GM18907 (cell line): ENCODE measurements around the gene RHOT2.

ENCODE experiments used
- ATAC-seq: cut with Tn5 transposase; IDR thresholded peaks from one replicate; pipeline ENCODE4 v1.9.1; 2021; ENCODE audit warnings: mild to moderate bottlenecking, moderate library complexity; ENCODE audit not compliant: unreplicated experiment

Gene RHOT2

DNA sequence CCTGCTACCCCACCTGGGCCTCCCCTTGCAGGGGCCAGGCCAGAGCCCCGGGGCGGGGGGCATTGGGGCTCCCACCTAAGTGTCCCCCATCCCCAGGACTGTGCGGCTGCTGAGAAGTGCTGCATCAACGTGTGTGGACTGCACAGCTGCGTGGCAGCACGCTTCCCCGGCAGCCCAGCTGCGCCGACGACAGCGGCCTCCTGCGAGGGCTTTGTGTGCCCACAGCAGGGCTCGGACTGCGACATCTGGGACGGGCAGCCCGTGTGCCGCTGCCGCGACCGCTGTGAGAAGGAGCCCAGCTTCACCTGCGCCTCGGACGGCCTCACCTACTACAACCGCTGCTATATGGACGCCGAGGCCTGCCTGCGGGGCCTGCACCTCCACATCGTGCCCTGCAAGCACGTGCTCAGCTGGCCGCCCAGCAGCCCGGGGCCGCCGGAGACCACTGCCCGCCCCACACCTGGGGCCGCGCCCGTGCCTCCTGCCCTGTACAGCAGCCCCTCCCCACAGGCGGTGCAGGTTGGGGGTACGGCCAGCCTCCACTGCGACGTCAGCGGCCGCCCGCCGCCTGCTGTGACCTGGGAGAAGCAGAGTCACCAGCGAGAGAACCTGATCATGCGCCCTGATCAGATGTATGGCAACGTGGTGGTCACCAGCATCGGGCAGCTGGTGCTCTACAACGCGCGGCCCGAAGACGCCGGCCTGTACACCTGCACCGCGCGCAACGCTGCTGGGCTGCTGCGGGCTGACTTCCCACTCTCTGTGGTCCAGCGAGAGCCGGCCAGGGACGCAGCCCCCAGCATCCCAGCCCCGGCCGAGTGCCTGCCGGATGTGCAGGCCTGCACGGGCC, 35.2 kb upstream of the RHOT2 start:
- no peak for ATAC-seq

- no peak for ATAC-seq
Observed at GRCh38 chr16:633336-634050, 34.4 kb upstream of the RHOT2 start.

DNA sequence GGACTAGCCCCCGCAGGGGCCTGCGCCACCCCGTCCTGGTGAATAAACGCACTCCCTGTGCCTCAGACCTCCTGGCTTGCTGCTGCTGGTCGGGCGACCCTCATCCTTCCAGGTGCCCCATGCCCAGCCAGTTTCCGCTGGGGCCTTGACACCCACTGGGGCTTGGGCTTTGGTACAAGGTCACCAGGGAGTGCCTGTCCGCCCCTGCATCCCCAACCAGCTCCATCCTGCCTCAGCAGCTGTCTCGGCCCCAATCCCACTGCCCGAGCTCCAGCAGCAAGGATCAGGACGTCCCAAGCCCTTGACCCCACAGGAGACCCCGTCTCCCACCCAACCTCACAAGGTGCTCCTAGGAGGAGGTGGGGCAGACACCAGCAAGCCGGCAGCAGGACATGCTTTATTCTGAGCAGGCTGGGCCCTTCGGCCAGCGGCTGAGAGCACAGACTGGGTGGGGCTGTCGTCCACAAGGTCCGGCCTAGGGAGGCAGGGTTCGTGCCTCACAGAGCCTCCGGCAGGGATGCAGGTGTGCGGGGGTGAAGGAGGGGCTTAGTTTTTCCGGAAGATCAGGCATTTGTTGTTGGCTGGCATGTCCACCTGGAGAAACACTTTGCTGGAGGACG, 33.8 kb upstream of the RHOT2 start:
- no peak for ATAC-seq

DNA sequence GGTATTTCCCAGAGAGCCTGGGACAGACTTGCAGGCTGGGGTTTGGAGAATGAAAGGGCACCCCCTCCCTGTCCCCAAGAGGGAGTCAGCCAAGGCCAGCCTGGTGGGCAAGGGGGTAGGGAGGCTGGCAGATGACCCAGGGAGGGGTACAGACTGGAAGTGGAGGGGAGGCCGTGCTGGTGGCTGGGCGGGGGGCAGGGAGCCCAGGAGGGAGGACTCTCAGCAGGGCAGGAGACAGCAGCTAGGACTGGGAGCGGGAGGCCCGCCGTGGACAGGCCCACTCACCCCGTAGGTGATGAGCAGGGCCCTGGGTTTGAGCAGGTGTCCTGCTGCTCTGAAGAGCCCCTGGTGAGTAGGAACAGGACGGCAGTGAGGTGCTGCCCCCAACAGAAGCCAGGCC, 32.9 kb upstream of the RHOT2 start:
- ATAC-seq: no peak

GRCh38 chr16:635573-636205, 32.2 kb upstream of the RHOT2 start:
- peak; percentile 1 for ATAC-seq

GRCh38 chr16:636206-637080, 31.5 kb upstream of the RHOT2 start, which contains the start of gene METTL26:
Gene METTL26 (minus strand): TSS chr16:636305. CDS start chr16:636290, 15 bp downstream.
- ATAC-seq: peak; percentile 69

DNA sequence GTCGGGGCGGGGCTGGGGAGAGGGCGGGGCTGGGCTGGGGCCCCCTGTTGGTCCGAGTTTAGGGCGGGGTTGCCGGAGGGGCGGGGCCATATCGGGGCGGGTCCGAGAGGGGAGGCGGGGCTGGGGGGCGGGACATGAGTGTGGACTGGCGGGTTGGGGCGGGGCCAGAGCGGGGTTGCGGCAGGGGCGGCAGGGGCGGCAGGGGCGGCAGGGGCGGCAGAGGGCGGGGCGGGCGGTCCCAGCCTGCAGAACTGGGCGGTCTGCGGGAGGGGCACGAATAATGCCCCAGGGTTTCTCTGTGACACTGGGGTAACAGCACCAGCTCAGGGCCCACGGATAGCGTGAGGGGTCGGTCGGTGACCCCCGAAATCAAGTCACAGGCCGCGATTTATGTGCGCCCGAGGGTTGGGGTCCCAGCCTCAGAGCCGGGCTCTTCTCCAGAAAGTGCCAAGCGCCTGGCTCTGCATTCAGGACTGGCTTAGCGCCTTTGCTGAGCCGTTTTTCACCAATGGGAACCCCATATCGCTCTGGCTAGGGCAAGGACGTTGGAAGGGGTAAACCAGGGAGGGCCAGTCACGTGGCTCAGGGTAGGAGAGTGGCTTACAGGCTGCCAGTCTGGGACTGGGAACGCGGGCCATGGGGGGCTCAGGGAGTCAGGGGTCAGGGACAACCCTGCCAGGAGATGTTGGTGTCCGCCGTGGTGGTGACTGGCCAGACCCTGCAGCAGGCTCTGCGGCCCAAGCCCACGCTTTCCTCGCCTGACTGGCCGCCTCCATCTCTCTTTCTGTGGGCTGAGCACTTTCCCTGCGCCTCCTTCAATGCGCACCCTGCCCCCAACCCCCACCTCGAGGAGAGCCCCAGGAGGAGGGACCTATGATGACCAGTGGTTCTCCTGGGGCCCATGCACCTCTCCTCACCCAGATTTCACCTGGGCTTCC, 30.6 kb upstream of the RHOT2 start:
- peak; percentile 1 for ATAC-seq

DNA sequence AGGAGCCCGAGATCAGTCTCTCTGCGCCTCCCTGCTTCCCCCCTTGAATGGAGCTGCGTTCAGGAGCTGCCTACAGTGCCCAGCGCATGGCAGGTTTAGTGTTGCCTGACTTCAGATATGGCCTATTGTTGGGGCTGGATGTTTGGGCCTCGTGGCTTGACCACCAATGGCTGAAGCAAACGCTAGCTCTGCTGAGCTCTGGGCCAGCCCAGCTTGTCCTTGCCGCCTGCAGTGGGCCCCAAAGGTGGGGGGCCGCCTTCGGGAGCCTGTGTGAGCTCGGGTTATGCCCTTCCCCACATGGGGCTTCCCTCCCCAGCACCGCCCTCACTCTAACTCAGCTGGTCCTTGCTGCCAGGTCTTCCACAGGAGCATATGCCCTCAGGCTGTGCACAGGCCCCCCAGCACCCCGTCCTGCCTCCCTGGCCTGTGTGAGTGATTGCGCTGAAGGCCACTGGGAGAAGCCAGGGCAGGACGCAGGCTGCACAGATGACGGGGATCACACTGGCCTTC, 29.8 kb upstream of the RHOT2 start:
- no peak for ATAC-seq

GRCh38 chr16:638836-639235, 29.1 kb upstream of the RHOT2 start:
- ATAC-seq: no peak

- ATAC-seq: no peak
Observed at GRCh38 chr16:640614-641013, 27.3 kb upstream of the RHOT2 start.

- ATAC-seq: peak; percentile 42
Observed at GRCh38 chr16:641326-642188, 26.4 kb upstream of the RHOT2 start, which contains the start of gene MCRIP2. Gene MCRIP2 (plus strand): TSS chr16:641828. CDS start chr16:641992, 164 bp downstream.

DNA sequence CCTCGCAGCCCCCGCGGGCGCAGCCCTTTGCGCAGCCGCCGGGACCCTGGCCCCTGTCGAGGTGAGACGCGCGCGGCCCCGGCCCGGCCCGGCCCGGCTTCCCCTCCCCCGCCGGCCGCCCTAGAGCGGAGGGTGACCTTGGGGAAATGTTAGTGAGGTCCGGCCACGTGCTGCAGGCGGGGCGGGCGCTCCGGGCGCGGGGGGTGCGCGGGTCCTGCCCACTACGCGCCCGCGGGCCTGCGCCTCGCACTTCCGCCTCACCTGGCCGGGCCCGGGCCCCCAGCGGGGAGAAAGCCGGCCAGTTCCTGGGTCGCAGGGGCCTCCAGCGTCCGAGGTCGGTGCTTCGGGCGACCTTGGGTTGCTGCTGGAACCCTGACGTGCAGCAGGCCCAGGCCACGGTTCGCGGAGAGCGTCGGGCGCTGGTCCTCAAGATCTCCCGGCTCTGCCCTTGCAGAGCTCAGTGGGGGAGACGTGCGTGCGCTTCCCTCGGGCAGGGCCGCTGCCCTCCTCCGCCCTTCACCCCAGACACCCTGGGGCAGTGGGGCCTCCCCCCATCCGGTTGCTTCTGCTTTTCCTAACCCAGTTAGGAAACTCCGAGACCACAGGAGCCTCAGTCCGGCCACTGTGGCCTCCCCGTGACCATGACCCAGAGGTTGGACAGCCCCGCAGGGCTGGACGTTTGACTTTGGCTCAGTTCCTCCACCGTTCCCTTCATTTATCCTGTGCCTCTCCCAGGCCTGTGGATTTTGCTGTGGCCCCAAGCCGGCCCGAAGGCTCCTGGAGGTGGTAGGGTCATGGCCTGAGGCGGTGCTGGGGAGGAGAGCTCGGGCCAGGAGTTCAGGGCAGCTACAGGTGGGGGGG, 25.5 kb upstream of the RHOT2 start:
- peak; percentile 36 for ATAC-seq

DNA sequence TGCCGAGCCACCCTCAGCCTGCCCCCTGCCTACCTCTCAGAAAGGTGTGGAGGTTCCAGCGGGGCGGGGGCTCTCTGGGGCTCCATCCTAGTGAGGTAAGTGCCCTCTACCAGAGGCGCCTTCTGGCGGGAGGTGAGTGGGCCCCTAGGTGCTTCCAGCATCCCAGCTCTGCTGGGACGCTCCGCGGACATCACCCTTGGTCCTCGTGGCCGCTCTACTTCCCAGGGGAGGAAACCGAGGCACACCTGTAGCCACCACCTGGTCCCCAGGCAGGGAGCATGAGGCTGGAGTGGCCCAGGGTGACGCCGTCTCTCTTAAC, 24.9 kb upstream of the RHOT2 start:
- ATAC-seq: no peak

GRCh38 chr16:644556-644955, 23.4 kb upstream of the RHOT2 start:
- no peak for ATAC-seq

DNA sequence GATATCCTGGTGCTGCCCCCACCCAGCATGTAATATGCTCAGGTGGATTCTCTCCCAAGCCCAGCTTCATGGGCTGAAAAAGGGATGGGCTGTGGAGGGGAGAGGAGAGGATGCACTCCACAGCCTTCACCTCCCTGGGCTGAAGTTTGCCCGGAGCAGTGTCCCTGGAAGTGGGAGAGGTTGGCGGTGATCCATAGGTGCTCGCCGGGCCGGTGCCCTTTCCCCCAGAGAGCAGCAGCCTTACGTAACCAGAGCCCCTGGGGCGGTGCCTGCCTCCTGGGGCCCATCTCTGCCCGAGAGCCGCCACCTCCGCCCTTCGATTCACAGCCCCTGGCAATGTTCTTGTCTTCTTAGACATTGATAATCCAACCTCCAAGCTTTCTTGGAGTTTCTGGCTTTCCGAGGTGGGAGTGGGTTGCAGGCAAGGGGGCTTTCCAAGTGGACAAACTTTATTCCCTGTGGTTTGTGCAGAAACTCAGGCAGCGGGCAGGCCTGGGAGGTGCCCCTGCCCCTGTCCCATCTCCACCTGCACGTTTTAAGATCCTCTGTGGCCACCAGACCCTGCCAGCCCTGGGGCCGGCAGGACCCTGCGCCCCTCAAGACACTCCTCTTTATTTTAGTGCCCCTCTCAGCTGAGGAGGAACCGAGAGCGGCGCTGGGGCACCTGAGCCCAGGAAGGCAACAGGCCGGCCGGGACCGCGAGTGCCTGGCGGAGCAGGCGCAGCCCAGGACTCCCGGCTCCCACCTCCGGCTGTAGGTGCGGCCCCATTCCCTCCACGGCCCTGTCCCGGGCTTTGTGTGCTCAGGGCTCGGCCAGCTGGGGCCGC, 21.9 kb upstream of the RHOT2 start:
- ATAC-seq: no peak

DNA sequence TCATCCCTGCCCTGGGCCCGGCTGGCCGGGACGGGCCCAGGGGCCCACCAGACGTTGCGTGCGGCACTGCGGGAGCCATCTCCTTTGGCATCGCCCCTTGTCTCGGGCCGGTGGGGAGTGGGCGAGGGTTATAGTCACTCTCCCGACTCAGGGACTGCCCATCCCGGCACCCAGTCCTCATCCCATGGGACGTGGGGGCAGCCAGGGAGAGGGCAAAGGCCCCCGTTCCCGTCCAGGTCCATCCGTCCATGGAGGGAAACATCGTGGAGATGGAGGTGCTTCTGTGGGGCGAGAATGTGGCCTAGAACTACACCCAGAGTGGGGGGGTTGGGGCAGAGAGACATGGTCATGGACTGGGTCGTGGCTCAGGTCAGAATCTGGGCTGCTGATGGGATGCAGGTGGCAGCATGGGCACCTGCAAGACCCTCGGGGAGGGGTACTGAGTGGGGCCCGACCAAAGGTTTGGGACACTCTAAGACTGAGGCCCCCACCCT, 21.2 kb upstream of the RHOT2 start:
- no peak for ATAC-seq
